ENCODE measurements around the gene BICD1.
"Not testable (repeated sequence)": the region's sequence is repeated elsewhere in the genome, so short reads cannot be mapped to it uniquely, and the experiment has no call there.

BICD1 gene

DNA sequence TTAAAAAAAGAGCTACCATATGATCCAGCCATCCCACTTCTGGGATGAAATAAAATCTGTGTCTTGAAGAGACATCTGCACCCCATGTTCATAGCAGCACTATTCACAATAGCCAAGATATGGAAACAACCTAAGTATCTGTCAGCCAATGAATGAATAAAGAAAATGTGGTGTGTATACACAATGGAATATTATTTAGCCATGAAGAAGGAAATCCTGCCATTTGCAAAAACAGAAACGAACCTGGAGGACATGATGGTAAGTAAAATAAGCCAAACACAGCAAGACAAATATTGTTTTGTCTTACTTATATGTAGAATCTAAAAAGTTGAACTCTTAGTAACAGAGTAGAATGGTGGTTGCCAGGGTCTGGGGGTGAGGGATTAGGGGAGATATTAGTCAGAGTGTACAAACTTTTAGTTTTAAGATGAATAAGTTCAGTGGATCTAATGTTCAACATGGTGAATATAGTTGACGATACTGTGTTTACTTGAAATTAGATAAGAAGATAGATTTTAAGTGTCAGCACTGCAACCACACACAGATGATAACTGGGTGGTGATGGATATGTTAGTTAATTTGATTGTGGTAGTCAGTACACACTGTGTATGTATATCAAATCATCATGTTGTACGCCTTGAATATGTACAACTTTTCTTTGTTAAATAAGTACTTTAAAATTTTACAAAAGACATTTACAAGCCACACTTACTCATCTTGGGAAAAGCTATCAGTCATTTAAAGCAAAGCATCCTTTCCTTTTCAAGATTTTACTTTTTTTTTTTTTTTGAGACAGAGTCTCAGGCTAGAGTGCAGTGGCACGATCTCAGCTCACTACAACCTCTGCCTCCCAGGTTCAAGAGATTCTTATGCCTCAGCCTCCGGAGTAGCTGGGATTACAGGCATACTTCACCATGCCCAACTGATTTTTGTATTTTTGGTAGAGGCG, 89.9 kb downstream of the BICD1 start:
- no peak for DNase-seq

DNA sequence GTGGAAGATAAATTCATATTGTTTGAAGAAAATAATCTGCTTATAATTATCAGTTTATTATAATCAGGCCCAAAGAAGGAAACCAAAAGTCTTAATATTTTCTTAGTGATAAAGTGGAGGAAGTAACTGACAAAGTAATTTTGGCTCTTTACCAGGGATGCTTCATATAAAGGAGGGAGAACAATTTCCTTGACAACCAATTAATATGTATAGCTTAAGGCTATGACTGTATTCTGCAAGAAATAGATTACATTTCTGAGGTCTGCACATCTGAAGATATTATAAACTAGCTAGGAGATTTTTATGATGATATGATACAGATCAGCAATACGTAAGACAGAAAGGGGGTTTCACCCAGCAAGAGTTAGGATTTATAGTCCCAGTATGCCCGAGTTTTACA, 90.8 kb downstream of the BICD1 start:
- DNase-seq = no peak

DNA sequence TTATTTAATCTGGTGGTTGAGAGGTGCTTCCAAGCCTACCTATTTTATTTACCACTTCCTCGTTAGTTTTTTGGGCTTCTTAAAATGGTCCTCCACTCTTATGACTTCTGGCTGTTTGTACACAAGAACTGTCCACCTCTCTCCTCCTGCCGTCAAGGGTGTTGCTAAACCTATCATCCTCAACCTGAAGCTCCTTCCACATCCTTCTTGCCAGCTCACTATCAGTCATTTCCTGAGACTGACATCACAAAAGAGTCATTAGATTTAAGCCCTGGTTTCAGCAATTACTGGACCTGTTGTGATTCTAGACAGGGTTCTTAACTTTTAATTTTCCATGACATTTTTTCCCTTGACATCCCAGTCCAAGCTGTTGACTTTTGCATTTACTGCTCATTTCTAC, 91.9 kb downstream of the BICD1 start:
- no peak for DNase-seq

- no peak for DNase-seq
Measured at GRCh38 chr12:32201096-32201495, 94.4 kb downstream of the BICD1 start.

DNA sequence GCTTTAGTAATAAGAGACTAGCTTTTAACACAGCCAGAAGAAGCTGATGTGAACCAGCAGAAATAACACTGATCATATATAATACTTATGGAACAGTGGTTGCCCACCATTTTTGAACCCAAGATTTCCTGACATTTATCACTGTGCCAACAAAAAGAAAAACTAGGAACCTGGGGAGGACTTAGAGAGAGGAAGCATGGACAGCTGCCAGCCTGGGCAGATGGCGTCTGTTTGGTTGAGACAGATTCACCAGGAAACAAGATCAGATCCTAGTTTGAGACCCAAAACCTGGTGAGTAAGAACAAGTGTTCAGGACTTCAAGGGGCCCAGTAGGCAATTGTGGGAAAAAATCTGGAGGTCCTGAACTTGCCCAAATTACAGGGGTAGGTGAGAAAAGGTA, 95.3 kb downstream of the BICD1 start:
- no peak for DNase-seq

DNA sequence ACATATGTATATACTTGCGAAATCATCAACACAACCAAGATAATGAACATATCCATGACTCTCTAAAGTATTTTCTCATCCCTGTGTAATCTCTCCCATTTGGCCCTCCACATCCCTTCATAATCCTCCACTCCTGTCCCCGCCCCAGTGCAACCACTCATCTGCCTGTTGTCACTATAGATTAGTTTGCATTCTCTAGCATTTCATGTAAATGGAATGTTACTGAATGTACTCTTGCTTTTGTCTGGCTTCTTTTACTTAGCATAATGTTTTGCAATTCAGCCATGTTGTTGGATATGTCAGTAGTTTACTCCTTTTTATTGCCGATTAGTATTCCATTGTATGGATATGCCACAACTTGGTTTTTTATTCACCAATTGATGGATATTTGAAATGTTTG, 99.1 kb downstream of the BICD1 start:
- no peak for DNase-seq

DNA sequence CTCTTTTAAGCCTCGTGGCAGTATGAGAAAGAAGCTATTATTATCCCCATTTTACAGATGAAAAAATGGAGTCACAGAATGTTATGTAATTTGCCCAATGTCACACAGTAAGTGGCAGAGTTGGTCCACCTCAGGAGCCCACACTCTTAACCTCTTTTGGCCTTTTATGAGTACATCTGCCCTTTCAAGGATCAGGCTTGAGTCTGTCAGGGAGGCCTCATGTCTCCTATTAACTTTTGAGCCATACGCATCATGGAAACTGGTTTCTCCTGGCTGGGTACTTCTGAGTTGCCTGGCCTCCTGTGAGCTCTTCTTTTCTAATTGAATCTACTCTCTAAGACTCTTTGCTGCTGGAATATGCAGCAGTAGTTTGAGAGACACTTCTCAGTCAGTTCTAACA, 101.7 kb downstream of the BICD1 start:
- no peak for DNase-seq

DNA sequence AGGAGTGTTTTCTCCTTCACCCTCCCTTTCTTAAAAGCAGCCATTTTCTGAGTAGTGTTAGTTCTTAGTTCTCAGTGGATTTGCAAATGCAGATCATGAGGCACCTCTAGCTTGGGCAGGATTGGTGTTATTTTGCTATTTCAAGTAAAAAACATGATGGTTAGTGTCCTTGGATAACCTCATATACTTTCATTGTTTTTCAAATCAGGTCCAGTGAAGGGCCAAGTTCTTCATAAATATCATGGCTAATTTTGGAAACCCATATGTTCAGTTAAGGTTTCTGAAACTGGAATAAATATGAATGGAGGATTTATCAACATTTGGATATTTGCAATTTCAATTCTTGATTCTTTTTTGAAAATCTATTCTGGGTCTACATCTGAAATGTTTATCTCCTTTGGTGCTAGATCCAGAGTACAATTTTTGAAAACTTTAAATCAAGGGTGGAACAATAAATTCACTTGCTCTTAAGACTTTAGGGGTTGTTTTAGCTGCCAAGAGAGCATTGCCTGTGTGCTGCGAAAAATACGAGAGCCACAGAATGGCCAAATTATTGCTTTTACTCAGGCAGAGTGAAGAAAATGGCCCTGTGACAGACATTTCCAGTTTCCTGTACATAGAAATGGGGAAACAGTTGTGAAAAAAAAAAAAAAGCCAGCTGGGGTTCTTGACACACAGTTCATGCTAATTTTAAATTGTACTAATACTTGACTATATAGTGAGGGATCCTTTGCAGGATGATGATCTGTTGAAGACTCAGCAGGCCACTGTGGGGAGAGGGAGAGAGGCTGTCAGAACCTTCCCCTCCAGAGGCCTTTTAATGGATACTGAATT, 104.6 kb downstream of the BICD1 start:
- no peak for DNase-seq

- no peak for DNase-seq
Measured at GRCh38 chr12:32211900-32212156, 105.2 kb downstream of the BICD1 start.

- DNase-seq = no peak
Measured at GRCh38 chr12:32214723-32215122, 108.1 kb downstream of the BICD1 start.

- DNase-seq = no peak
Measured at GRCh38 chr12:32217354-32218310, 111.0 kb downstream of the BICD1 start.

DNA sequence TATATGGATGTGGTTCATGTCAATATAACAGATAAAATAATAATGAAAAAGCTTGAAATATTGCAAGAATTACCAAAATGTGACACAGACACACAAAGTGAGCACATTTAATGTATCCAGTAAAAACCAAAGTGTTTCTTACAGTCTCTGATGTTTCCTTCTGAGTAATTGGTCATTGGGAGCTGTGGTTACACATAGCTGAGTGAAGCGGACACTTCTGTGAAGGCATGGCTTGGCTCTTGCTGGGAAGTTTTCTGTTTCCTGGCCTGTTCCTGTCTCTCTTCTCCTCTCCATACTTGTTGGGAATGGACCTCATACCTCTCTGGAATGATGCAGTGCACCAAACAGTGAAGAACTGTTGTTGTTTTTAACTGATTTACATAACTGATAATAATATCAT, 117.3 kb downstream of the BICD1 start:
- DNase-seq = no peak

- DNase-seq = no peak
Measured at GRCh38 chr12:32226768-32227167, 120.1 kb downstream of the BICD1 start.

- DNase-seq = no peak
Measured at GRCh38 chr12:32229971-32230612, 123.4 kb downstream of the BICD1 start.

DNA sequence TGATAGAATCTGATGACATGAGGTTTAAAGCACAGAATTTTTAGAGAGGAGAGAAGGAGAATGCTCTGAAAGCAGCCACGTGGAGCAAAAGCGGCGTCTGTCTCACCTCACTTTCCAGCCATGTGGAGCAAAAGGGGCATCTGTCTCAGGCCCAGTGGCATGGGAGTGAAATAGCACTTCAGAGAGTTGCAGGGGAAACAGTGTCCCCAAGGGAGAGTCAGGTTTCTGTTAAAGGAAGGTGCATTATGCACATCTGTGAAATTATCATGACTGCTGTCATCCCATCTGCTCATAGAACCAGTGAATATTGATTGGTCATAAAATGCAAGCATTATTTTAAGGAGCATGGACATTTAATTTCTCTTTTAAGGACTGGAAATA, 124.0 kb downstream of the BICD1 start:
- DNase-seq = no peak

GRCh38 chr12:32231361-32231760, 124.7 kb downstream of the BICD1 start:
- DNase-seq = not testable (repeated sequence)

GRCh38 chr12:32233568-32233967, 126.9 kb downstream of the BICD1 start:
- no peak for DNase-seq

DNA sequence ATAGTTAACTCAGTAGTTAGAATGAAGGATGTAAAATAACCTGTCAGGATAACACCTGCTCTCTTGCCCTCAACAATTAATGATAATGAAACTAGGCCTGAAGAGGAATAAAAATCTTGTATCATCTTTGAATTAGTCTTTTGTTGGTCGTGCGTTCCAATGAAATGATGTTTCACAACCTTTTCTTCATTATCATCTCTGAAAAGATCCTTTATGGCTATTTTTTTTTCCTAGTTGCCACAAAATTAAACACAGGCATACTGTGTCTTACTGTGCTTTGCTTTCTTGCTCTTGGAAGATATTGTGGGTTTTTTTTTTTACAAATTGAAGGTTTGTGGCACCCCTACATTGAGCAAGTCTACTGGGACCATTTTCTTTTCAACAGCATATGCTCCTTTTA, 128.6 kb downstream of the BICD1 start:
- DNase-seq = no peak

- DNase-seq = no peak
Measured at GRCh38 chr12:32240162-32240561, 133.5 kb downstream of the BICD1 start.

DNA sequence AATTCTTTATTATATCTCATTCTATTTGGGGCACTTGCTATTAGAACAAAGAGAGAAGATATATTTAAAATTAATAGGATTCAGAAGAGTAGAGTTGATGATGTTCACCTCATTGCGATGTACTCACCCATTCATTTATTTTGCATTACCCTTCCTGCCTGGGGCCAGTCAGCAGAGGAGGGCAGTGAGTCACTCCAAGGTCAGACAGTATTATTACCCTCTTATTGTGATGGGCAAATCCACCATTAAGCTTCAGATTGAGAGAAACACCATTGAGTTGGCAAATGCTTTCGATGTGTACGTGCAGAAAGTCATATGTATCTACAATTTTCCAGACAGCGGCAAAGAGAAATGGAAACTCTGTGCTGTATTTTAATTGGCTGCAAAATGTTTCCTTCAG, 134.2 kb downstream of the BICD1 start:
- DNase-seq = no peak

- no peak for DNase-seq
Measured at GRCh38 chr12:32242641-32243040, 136.0 kb downstream of the BICD1 start.

- no peak for DNase-seq
Measured at GRCh38 chr12:32248441-32249140, 141.9 kb downstream of the BICD1 start.
